Osteoblast (primary cell): ENCODE data around the gene ACTR8. TPM values are rescaled to one million over a fixed set of nuclear protein-coding genes. Genes with fewer than 3 reads are reported as not detected.

Experiments used
- DNase-seq: peaks from one replicate; pipeline ENCODE4 v3.0.0; 2011; ENCODE audit warnings: low spot score, mixed read lengths; ENCODE audit not compliant: insufficient read length; ENCODE audit errors: missing footprints
- H2AFZ ChIP-seq: 2 replicates; pipeline ENCODE4 v1.6.0; 2011; ENCODE audit warnings: mild to moderate bottlenecking, low read length
- H3K27ac ChIP-seq: 2 replicates; pipeline ENCODE4 v1.5.1; 2011; ENCODE audit warnings: mild to moderate bottlenecking, low read depth, low read length, moderate library complexity
- H3K27me3 ChIP-seq: 2 replicates; pipeline ENCODE4 v1.6.0; 2012; ENCODE audit warnings: mild to moderate bottlenecking, control low read depth, inconsistent platforms, low read length, moderate library complexity; ENCODE audit not compliant: insufficient read depth
- H3K36me3 ChIP-seq: 2 replicates; pipeline ENCODE4 v1.5.1; 2011; ENCODE audit warnings: mild to moderate bottlenecking, low read length, control low read depth, moderate library complexity; ENCODE audit not compliant: insufficient read depth
- H3K4me1 ChIP-seq: 2 replicates; pipeline ENCODE4 v1.5.1; 2011; ENCODE audit warnings: mild to moderate bottlenecking, low read length, control low read depth, moderate library complexity; ENCODE audit not compliant: insufficient read depth
- H3K4me2 ChIP-seq: 2 replicates; pipeline ENCODE4 v1.6.0; 2011; ENCODE audit warnings: mild to moderate bottlenecking, low read length; ENCODE audit not compliant: insufficient read depth
- H3K4me3 ChIP-seq: fragments of 200-600 bp; sonication (generic); 3 replicates; pipeline ENCODE4 v1.5.1; 2012; ENCODE audit warnings: mild to moderate bottlenecking, low read length, inconsistent platforms; ENCODE audit not compliant: insufficient read depth
- H3K79me2 ChIP-seq: 2 replicates; pipeline ENCODE4 v1.6.0; 2012; ENCODE audit warnings: mild to moderate bottlenecking, low read length, control low read depth, inconsistent platforms; ENCODE audit not compliant: insufficient read depth
- H3K9me3 ChIP-seq: 2 replicates; pipeline ENCODE4 v1.5.1; 2011; ENCODE audit warnings: low read depth, low read length, control low read depth
- H4K20me1 ChIP-seq: 2 replicates; pipeline ENCODE4 v1.6.0; 2012; ENCODE audit warnings: mild to moderate bottlenecking, low read length, control low read depth; ENCODE audit not compliant: insufficient read depth
- CTCF ChIP-seq: IDR thresholded peaks from 2 replicates; pipeline ENCODE4 v1.5.1; 2011; ENCODE audit warnings: mild to moderate bottlenecking, low read depth, low read length, moderate library complexity; ENCODE audit errors: extremely low read depth
- total RNA-seq: library from RNA; depleted of rRNA; stranded (reverse); fragments of >200 nt; gene quantifications from 2 replicates; pipeline ENCODE4 v1.2.3, GENCODE V29; 2012

Gene ACTR8
- total RNA-seq, 1 donor = 35.1 TPM

GRCh38 chr3:53856964-53857363, 25.0 kb downstream of the ACTR8 start:
- no peak for TF ChIP-seq CTCF
- no peaks in the 10 kb centered on the region for H3K4me1 ChIP-seq
- H3K79me2 ChIP-seq = no peaks in the 10 kb centered on the region
- DNase-seq = no peak
- no peak overlapping the region for H3K4me2 ChIP-seq
- H4K20me1 ChIP-seq = no peaks in the 10 kb centered on the region
- no peaks in the 10 kb centered on the region for H3K9me3 ChIP-seq
- no peak overlapping the region for H3K4me3 ChIP-seq
- peaks cover 9% of the 10 kb centered on the region for H3K36me3 ChIP-seq
- H3K27ac ChIP-seq = no peak overlapping the region
- peaks cover 2% of the 10 kb centered on the region for H3K27me3 ChIP-seq
- no peak overlapping the region for H2AFZ ChIP-seq

GRCh38 chr3:53850895-53851294, 31.1 kb downstream of the ACTR8 start:
- H2AFZ ChIP-seq = no peak overlapping the region
- H3K9me3 ChIP-seq = no peaks in the 10 kb centered on the region
- no peak overlapping the region for H3K4me2 ChIP-seq
- H3K79me2 ChIP-seq = no peaks in the 10 kb centered on the region
- no peak for DNase-seq
- peaks cover 4% of the 10 kb centered on the region for H3K4me1 ChIP-seq
- peaks cover 28% of the 10 kb centered on the region for H3K27me3 ChIP-seq
- H3K36me3 ChIP-seq = no peaks in the 10 kb centered on the region
- no peak overlapping the region for H3K4me3 ChIP-seq
- no peak for TF ChIP-seq CTCF
- H4K20me1 ChIP-seq = no peaks in the 10 kb centered on the region
- H3K27ac ChIP-seq = no peak overlapping the region

GRCh38 chr3:53849916-53850315, 32.0 kb downstream of the ACTR8 start:
- Histone ChIP-seq H2AFZ (no peak overlapping the region), H3K79me2 (no peaks in the 10 kb centered on the region), H4K20me1 (no peaks in the 10 kb centered on the region), H3K27me3 (peaks cover 35% of the 10 kb centered on the region), H3K4me1 (peaks cover 4% of the 10 kb centered on the region), H3K27ac (no peak overlapping the region), H3K4me3 (no peak overlapping the region), H3K9me3 (no peaks in the 10 kb centered on the region), H3K4me2 (no peak overlapping the region), H3K36me3 (no peaks in the 10 kb centered on the region)
- no peak for TF ChIP-seq CTCF
- no peak for DNase-seq

GRCh38 chr3:53846851-53847155, 35.1 kb downstream of the ACTR8 start:
- no peak overlapping the region for H3K4me3 ChIP-seq
- peaks cover 38% of the 10 kb centered on the region for H3K27me3 ChIP-seq
- H3K79me2 ChIP-seq = no peaks in the 10 kb centered on the region
- no peak for DNase-seq
- H3K36me3 ChIP-seq = no peaks in the 10 kb centered on the region
- no peak overlapping the region for H2AFZ ChIP-seq
- no peak overlapping the region for H3K27ac ChIP-seq
- no peak for TF ChIP-seq CTCF
- peak overlapping the region; percentile 83 for H3K4me2 ChIP-seq
- no peaks in the 10 kb centered on the region for H4K20me1 ChIP-seq
- no peaks in the 10 kb centered on the region for H3K9me3 ChIP-seq
- peaks cover 4% of the 10 kb centered on the region for H3K4me1 ChIP-seq
